Ureter (tissue), 1 donor: ENCODE results near the gene GPRIN1. TPM values are rescaled to one million over a fixed set of nuclear protein-coding genes. Genes with fewer than 3 reads are reported as not detected.

ENCODE experiments used
- DNase-seq: peaks from one replicate; pipeline ENCODE4 v3.0.0-alpha.2; 2020; ENCODE audit warnings: low spot score
- total RNA-seq: library from RNA; stranded (reverse); gene quantifications from one replicate; pipeline ENCODE4 v1.2.4, GENCODE V29; 2023
- donor health status: DM: yes; HTN: yes; CAD: no.

Gene GPRIN1
- 0.13 TPM for total RNA-seq

GRCh38 chr5:176609724-176610434, at the start of gene GPRIN1:
Gene GPRIN1 (minus strand): TSS chr5:176610156. CDS start chr5:176599834, 10,322 bp downstream.
- DNase-seq = no peak

- DNase-seq = no peak
These were observed 49.5 kb upstream of the GPRIN1 start for GRCh38 chr5:176659512-176659839.

GRCh38 chr5:176658817-176659511, 49.0 kb upstream of the GPRIN1 start:
- DNase-seq = peak; percentile 64

GRCh38 chr5:176658007-176658599, 48.1 kb upstream of the GPRIN1 start:
- DNase-seq = peak; percentile 68

- no peak for DNase-seq
These were observed 46.6 kb upstream of the GPRIN1 start for GRCh38 chr5:176656467-176656990.

DNA sequence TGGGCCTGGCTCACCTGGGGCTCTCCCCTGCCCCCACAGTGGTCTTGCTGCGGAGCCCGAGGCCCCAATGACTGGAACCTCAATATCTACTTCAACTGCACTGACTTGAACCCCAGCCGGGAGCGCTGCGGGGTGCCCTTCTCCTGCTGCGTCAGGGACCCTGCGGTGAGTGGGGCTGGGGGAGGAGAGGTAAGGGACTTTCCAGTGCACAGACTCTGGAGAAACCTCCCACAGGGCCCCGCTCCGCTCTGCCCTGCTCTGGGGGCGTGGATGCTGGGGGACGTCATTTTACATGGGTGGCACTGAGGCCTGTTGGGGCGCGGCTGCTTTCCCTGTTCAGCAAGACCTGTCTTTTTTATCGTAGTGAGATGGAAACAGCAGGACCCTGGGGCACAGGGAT, 44.9 kb upstream of the GPRIN1 start:
- no peak for DNase-seq

GRCh38 chr5:176653401-176654385, 43.7 kb upstream of the GPRIN1 start:
- DNase-seq = no peak

DNA sequence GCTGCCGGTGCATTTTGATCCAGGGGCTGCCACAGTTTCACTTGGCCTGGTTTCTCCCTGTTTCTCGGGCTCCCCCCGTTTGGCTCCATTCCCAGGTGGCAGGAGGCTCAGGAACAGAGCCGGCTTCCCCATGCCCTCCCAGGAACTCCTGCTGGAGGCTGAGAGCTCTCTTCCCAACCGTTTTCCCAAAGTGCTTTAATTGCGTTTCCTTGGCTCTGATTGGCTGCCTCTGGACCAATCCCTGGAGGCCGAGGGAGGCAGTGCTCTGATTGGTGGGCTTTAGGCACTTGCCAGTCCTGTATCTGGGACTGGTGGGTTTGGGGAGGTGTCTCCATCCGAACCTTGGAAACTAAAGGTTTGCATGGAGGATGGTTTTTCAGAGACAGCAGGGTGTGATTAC, 42.2 kb upstream of the GPRIN1 start:
- no peak for DNase-seq

DNA sequence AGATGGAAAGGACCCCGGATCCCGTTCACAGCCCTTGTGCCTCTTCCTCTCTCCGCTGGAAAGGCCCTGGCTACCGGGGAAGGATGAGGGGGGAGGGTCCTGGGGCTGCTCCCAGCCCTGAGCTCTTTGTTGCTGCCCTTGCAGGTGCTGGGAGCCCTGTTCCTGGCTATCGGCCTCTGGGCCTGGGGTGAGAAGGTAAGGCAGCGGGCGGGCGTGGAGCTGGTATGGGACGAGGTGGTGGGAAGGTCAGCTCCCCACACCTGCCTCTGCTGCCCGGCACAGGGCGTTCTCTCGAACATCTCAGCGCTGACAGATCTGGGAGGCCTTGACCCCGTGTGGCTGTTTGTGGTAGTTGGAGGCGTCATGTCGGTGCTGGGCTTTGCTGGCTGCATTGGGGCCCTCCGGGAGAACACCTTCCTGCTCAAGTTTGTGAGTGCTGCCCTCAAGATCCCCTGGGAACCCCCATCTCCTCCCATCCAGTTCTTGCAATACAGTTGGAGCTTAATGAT, 41.6 kb upstream of the GPRIN1 start:
- no peak for DNase-seq

DNA sequence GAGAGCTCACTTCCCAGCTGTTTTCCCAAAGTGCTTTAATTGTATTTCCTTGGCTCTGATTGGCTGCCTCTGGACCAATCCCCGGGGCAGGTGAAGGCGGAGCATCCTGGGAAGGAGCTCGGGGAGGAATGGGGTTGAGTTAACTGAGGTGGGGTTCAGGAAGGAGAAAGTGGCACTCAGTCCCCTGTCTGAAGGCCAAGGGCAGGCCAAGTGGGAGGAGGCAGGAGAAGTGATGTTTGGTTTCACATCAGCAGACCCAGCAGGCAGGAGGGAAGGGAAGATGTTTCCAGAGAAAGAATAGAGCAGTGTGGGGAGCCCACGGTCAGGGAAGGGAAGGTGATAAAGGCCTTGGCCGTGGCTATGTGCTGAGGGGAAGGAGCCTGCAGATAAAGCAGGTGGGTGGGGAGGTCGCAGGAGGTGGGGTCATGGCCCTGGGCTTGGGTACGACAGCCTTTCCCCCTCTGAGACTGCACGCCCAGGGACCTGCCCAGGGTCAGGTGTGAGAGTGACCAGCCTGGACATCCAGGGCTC, 40.5 kb upstream of the GPRIN1 start:
- no peak for DNase-seq

GRCh38 chr5:176648474-176649194, 38.7 kb upstream of the GPRIN1 start:
- DNase-seq = no peak

DNA sequence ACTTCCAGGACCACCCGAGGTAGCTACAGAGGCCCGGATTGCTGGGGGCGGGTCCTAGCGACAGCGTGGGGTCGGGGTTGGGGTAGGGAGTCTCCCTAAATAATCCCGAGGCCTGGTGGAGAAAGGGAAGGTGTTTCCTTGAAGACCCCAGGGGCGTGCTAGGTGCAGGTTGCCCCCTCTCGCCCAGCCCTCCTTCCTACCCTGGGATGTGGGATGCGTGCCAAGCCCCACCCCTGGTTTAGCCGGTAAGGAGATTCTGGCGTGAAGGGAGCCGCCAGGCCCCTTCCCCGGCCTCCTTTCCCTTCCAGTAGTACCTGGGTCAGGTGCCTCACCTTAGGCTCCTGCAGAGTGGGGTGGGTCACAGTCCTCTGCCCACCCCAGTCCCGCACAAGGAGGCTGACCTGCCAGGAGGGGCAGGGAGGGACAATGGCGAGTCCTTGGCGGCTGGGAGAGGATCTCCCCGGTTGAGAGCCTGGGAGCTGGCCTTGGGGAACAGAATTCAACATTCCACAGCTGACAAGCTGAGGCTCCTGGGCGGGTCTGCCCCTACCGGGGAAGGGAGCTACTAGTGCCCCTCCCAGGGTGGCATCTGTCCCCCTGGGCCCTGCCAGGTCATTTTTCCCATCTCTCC, 38.0 kb upstream of the GPRIN1 start:
- peak; percentile 67 for DNase-seq

GRCh38 chr5:176647030-176647842, 37.3 kb upstream of the GPRIN1 start, which contains the start of gene TSPAN17:
Gene TSPAN17 (plus strand): TSS chr5:176647484. CDS start chr5:176647616, 132 bp downstream.
- peak; percentile 100 for DNase-seq

GRCh38 chr5:176646707-176647029, 36.7 kb upstream of the GPRIN1 start:
- DNase-seq = no peak

DNA sequence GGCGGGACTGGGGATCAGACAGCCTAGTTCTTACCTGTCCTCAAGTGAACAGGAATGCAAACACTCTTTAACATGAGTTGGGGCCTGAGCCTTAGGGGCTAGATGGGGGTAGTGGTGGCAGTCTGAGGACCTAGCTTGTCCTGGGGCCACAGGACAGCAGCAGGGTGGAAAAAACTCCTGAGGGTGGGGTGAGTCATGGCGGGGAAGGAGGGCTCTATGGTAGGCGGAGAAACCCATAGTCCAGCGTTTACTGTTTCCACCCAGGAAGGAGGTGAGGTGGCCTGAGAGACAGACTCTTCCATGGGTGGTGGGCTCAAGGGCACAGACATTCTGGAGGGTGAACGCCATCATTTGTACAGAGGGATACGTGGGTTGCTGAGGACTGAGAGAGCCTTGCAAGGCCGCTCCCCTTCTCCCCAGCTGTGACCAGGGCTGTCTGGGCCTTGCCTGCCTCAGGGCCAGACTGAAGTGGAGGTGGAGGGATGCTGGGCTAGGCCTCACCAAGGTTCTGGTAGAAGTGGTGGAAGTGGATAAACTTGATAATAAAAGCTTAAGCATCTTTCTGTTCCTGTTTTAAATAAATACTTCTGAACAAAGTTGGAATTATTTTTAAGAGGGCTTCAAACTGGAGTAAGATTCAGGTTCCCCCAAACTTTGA, 36.2 kb upstream of the GPRIN1 start:
- no peak for DNase-seq

DNA sequence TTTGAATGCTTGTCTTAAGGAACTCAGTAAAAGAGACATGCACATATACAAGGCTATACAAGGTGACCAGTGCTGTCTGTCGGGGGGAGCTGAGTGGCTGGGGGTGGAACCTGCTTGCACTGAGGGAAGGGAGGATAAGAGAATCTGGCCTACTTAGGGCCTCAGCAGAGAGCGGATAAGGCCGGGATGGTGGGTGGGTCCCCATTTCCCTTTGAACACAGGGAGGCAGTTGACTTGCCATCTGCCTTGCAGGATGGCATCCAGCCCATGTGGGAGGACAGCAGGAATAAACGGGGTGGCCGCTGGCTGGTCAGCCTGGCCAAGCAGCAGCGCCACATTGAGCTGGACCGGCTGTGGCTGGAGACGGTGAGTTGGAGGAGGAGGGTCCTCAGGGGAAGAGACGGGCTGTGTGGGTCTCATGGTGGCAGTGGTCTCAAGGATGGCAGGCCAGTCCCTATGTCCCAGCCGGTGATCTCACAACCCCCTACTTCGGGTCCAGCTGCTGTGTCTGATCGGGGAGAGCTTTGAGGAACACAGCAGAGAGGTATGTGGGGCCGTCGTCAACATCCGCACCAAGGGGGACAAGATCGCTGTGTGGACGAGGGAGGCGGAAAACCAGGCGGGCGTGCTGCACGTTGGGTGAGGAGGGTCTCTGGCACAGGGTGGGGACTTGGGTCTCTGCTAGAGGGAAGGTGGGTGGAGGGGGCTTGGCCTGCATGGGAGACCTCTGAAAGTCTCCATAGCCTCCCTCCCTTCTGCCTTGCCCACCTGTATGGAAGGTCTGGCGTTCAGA, 35.1 kb upstream of the GPRIN1 start:
- no peak for DNase-seq

- no peak for DNase-seq
These were observed 34.3 kb upstream of the GPRIN1 start for GRCh38 chr5:176644294-176644693.
